H9 (cell line): ENCODE data around the gene KANK2. TPM values are rescaled to one million over a fixed set of nuclear protein-coding genes. Genes with fewer than 3 reads are reported as not detected.

ENCODE experiments used
- DNase-seq: peaks from one replicate; pipeline ENCODE4 v3.0.0-alpha.2; 2017
- H2AFZ ChIP-seq: one replicate; pipeline ENCODE4 v1.6.1; 2013; ENCODE audit warnings: mild to moderate bottlenecking, low read length, control low read depth, moderate library complexity
- H2AK5ac ChIP-seq: 2 replicates; pipeline ENCODE4 v1.6.1; 2013; ENCODE audit warnings: low read length, control low read depth, mixed read lengths; ENCODE audit not compliant: insufficient read length
- H2BK120ac ChIP-seq: one replicate; pipeline ENCODE4 v1.6.1; 2013; ENCODE audit warnings: low read depth, mild to moderate bottlenecking, low read length, control low read depth, inconsistent platforms; ENCODE audit not compliant: poor library complexity, severe bottlenecking
- H2BK12ac ChIP-seq: 2 replicates; pipeline ENCODE4 v1.6.1; 2013; ENCODE audit warnings: low read length, control low read depth, mixed read lengths, low read depth; ENCODE audit not compliant: insufficient read length
- H2BK15ac ChIP-seq: 2 replicates; pipeline ENCODE4 v1.6.1; 2013; ENCODE audit warnings: low read depth, low read length, control low read depth
- H2BK20ac ChIP-seq: one replicate; pipeline ENCODE4 v1.6.1; 2013; ENCODE audit warnings: low read depth, mild to moderate bottlenecking, low read length, control low read depth, inconsistent platforms; ENCODE audit not compliant: poor library complexity, severe bottlenecking
- H2BK5ac ChIP-seq: 2 replicates; pipeline ENCODE4 v1.6.1; 2013; ENCODE audit warnings: low read length, control low read depth, mixed read lengths; ENCODE audit not compliant: insufficient read length
- H3K14ac ChIP-seq: 2 replicates; pipeline ENCODE4 v1.6.1; 2013; ENCODE audit warnings: low read length, control low read depth; ENCODE audit not compliant: insufficient read depth
- H3K18ac ChIP-seq: 2 replicates; pipeline ENCODE4 v1.6.1; 2013; ENCODE audit warnings: low read depth, mild to moderate bottlenecking, mixed read lengths, low read length, control low read depth; ENCODE audit not compliant: insufficient read length
- H3K23ac ChIP-seq: 2 replicates; pipeline ENCODE4 v1.6.1; 2013; ENCODE audit warnings: low read length, control low read depth, mixed read lengths, low read depth; ENCODE audit not compliant: insufficient read length
- H3K23me2 ChIP-seq: 2 replicates; pipeline ENCODE4 v1.6.1; 2013; ENCODE audit warnings: low read depth, mild to moderate bottlenecking, mixed read lengths, low read length, control low read depth; ENCODE audit not compliant: insufficient read length, poor library complexity, severe bottlenecking
- H3K27ac ChIP-seq: 2 replicates; pipeline ENCODE4 v1.5.1; 2013; ENCODE audit warnings: low read length, control low read depth, mixed read lengths, low read depth; ENCODE audit not compliant: insufficient read length
- H3K27me3 ChIP-seq: 2 replicates; pipeline ENCODE4 v1.6.1; 2013; ENCODE audit warnings: low read length, control low read depth, inconsistent platforms; ENCODE audit not compliant: insufficient read depth
- H3K4ac ChIP-seq: 2 replicates; pipeline ENCODE4 v1.6.1; 2013; ENCODE audit warnings: low read depth, mild to moderate bottlenecking, control low read depth, inconsistent platforms, low read length, moderate library complexity
- H3K4me1 ChIP-seq: 2 replicates; pipeline ENCODE4 v1.6.1; 2013; ENCODE audit warnings: low read length, control low read depth, inconsistent platforms; ENCODE audit not compliant: insufficient read depth
- H3K4me2 ChIP-seq: 2 replicates; pipeline ENCODE4 v1.6.1; 2013; ENCODE audit warnings: low read length, control low read depth, mixed read lengths; ENCODE audit not compliant: insufficient read length, insufficient read depth
- H3K56ac ChIP-seq: 2 replicates; pipeline ENCODE4 v1.6.1; 2013; ENCODE audit warnings: low read depth, mild to moderate bottlenecking, mixed read lengths, low read length, control low read depth; ENCODE audit not compliant: insufficient read length
- H3K79me1 ChIP-seq: 2 replicates; pipeline ENCODE4 v1.6.1; 2013; ENCODE audit warnings: low read depth, mild to moderate bottlenecking, moderate library complexity, low read length, control low read depth, inconsistent platforms; ENCODE audit not compliant: insufficient read depth, poor library complexity, severe bottlenecking
- H3K79me2 ChIP-seq: 2 replicates; pipeline ENCODE4 v1.6.1; 2013; ENCODE audit warnings: low read length, control low read depth, inconsistent platforms; ENCODE audit not compliant: insufficient read depth
- H3K9ac ChIP-seq: 2 replicates; pipeline ENCODE4 v1.6.1; 2013; ENCODE audit warnings: low read length, control low read depth, mixed read lengths; ENCODE audit not compliant: insufficient read length; ENCODE audit errors: extremely low read depth
- H3K9me3 ChIP-seq: one replicate; pipeline ENCODE4 v1.6.1; 2013; ENCODE audit warnings: low read depth, low read length, inconsistent platforms; ENCODE audit not compliant: control insufficient read depth
- H3T11ph ChIP-seq: one replicate; pipeline ENCODE4 v1.6.1; 2013; ENCODE audit warnings: mild to moderate bottlenecking, low read length, control low read depth, inconsistent platforms
- H4K20me1 ChIP-seq: one replicate; pipeline ENCODE4 v1.6.1; 2013; ENCODE audit not compliant: control insufficient read depth, insufficient read length, insufficient read depth
- H4K5ac ChIP-seq: 2 replicates; pipeline ENCODE4 v1.6.1; 2013; ENCODE audit warnings: low read depth, mild to moderate bottlenecking, mixed read lengths, low read length, control low read depth; ENCODE audit not compliant: insufficient read length
- H4K8ac ChIP-seq: replicated peaks from 2 replicates; pipeline ENCODE4 v1.6.1; 2013; ENCODE audit warnings: low read length, control low read depth, mixed read lengths, low read depth; ENCODE audit not compliant: insufficient read length
- H4K91ac ChIP-seq: 2 replicates; pipeline ENCODE4 v1.6.1; 2013; ENCODE audit warnings: low read depth, mild to moderate bottlenecking, moderate library complexity, mixed read lengths, low read length, control low read depth; ENCODE audit not compliant: insufficient read length
- H3K27ac Mint-ChIP-seq, 3 experiments: 2 replicates in 2 of 3; 3 replicates in 1 of 3; pipeline ENCODE4 v1.8.0; 2020 to 2021; ENCODE audit warnings: mixed read lengths in 3 of 3, mild to moderate bottlenecking in 1 of 3, moderate library complexity in 1 of 3
- H3K27me3 Mint-ChIP-seq: 2 replicates; pipeline ENCODE4 v1.8.0; 2021; ENCODE audit warnings: low read depth, mild to moderate bottlenecking, moderate library complexity, mixed read lengths
- H3K36me3 Mint-ChIP-seq, 3 experiments: 2 replicates in 2 of 3; 3 replicates in 1 of 3; pipeline ENCODE4 v1.8.0; 2020 to 2021; ENCODE audit warnings: low read depth in 3 of 3, mixed read lengths in 3 of 3; ENCODE audit not compliant: insufficient read depth in 1 of 3
- H3K4me1 Mint-ChIP-seq, 2 experiments: 2 replicates each; pipeline ENCODE4 v1.8.0; 2020; ENCODE audit warnings: mixed read lengths in 2 of 2
- H3K4me3 Mint-ChIP-seq, 2 experiments: 2 replicates in 1 of 2; 3 replicates in 1 of 2; pipeline ENCODE4 v1.8.0; 2020 to 2021; ENCODE audit warnings: mild to moderate bottlenecking in 2 of 2, mixed read lengths in 2 of 2, moderate library complexity in 1 of 2
- H3K9me3 Mint-ChIP-seq, 2 experiments: 2 replicates in 1 of 2; 3 replicates in 1 of 2; pipeline ENCODE4 v1.8.0; 2020; ENCODE audit warnings: mild to moderate bottlenecking in 2 of 2, mixed read lengths in 2 of 2, moderate library complexity in 1 of 2
- CTCF ChIP-seq: fragments of 200-600 bp; sonication (generic); conservative IDR thresholded peaks from 3 replicates; pipeline ENCODE4 v1.8.0; 2021; ENCODE audit warnings: antibody characterized with exemption, mild to moderate bottlenecking
- WGBS: extraction: QIAGEN DNeasy Blood & Tissue Kit; methylation state at CpG from one replicate; pipeline ENCODE4 v1.1.7; 2013; ENCODE audit warnings: missing lambda C conversion rate, low lambda C conversion rate, mixed read lengths; ENCODE audit not compliant: insufficient read length; ENCODE audit errors: extremely low coverage; 5-methylcytosine and 5-hydroxymethylcytosine counted together
- total RNA-seq: library from RNA; stranded (reverse); gene quantifications from 2 replicates; pipeline ENCODE4 v1.2.1, GENCODE V29; 2021

KANK2 gene
- total RNA-seq, 1 experiment from 2014 or later: 42.0 TPM

GRCh38 chr19:11239377-11240000 lies 42.1 kb upstream of the KANK2 start, which contains the start of gene ANGPTL8:
ANGPTL8 (plus strand) TSS chr19:11239619; CDS start chr19:11239638, 19 bp downstream.
- Histone ChIP-seq H2BK20ac (no peak within 1 kb of the TSS), H4K8ac (no peak within 1 kb of the TSS), H2BK12ac (no peak within 1 kb of the TSS), H3K4me1 (no peaks in the 10 kb centered on the region), H2BK120ac (no peak within 1 kb of the TSS), H3K14ac (no peak within 1 kb of the TSS), H3K4ac (no peak within 1 kb of the TSS), H3K9me3 (no peaks in the 10 kb centered on the region), H3K9ac (no peak within 1 kb of the TSS), H2BK5ac (no peak within 1 kb of the TSS), H2AK5ac (no peak within 1 kb of the TSS), H2AFZ (no peak within 1 kb of the TSS), H3K79me2 (no peaks in the 10 kb centered on the region), H3K27me3 (no peaks in the 10 kb centered on the region), H4K91ac (no peak within 1 kb of the TSS), H3K79me1 (no peaks in the 10 kb centered on the region), H3T11ph (no peak within 1 kb of the TSS), H3K23me2 (no peaks in the 10 kb centered on the region), H3K27ac (no peak within 1 kb of the TSS), H3K18ac (no peak within 1 kb of the TSS), H3K23ac (no peak within 1 kb of the TSS), H4K20me1 (peaks cover 2% of the 10 kb centered on the region), H3K4me2 (no peak within 1 kb of the TSS), H2BK15ac (no peak within 1 kb of the TSS), H3K56ac (no peak within 1 kb of the TSS), H4K5ac (no peak within 1 kb of the TSS)
- no peak within 1 kb of the TSS; a peak in 1 of 7 replicates for H3K27ac Mint-ChIP-seq
- WGBS: no CpG with 5 or more reads among the region's 23 CpGs
- no peak for TF ChIP-seq CTCF
- no peaks in the 10 kb centered on the region for H3K9me3 Mint-ChIP-seq
- H3K27me3 Mint-ChIP-seq: peaks cover 3% of the 10 kb centered on the region; the same call in 1 of the 2 replicates
- no peak for DNase-seq
- H3K4me3 Mint-ChIP-seq: no peak within 1 kb of the TSS
- H3K4me1 Mint-ChIP-seq: peaks cover 5 to 13% of the 10 kb centered on the region in 2 experiments
- peaks cover 9 to 45% (median 39%) of the 10 kb centered on the region in 3 experiments for H3K36me3 Mint-ChIP-seq
